HepG2 (cell line): ENCODE data around the gene STYX. TPM values are rescaled to one million over a fixed set of nuclear protein-coding genes. Genes with fewer than 3 reads are reported as not detected.

Source experiments
- ATAC-seq: fragments of 200-7000 bp; cut with Tn5 transposase; 3 replicates; pipeline ENCODE4 v1.9.1; 2020; ENCODE audit warnings: mild to moderate bottlenecking, moderate library complexity
- Bru-seq: library from RNA; stranded (reverse); fragments of 400-500 nt; gene quantifications from one replicate; lab custom pipeline; 2021; lab: Mats Ljungman, UMichigan
- BruChase-seq, 2 experiments: library from RNA; stranded (reverse); fragments of 400-500 nt; gene quantifications; one replicate each; lab custom pipeline; 2021; lab: Mats Ljungman, UMichigan
- BruUV-seq: library from RNA; stranded (reverse); fragments of 400-500 nt; replicated peaks from 2 replicates; lab custom pipeline; 2021; lab: Mats Ljungman, UMichigan
- CTCF ChIA-PET: fragments of 300-600 bp; formaldehyde crosslinking; extraction: SDS; loops from one replicate; lab custom pipeline; 2021; ENCODE audit warnings: low total read pairs, inconsistent platforms, low intra/inter-chr PET ratio; lab: Yijun Ruan, JAX
- POLR2A ChIA-PET: fragments of 350-600 bp; sonication (Branson Sonifier 250); formaldehyde crosslinking; loops from one replicate; lab custom pipeline; 2020; ENCODE audit warnings: antibody characterized with exemption, inconsistent platforms; lab: Yijun Ruan, JAX
- DNase-seq: peaks from one replicate; pipeline ENCODE4 v3.0.0-alpha.2; 2015; ENCODE audit warnings: low spot score
- FAIRE-seq: peaks from 3 replicates; lab custom pipeline; 2011; peaks lifted over from hg19 to GRCh38; lab: Jason Lieb, UNC
- H2AFZ ChIP-seq: one replicate; pipeline ENCODE4 v1.6.1; 2011; ENCODE audit warnings: low read length, inconsistent platforms
- H3K27ac ChIP-seq: fragments of 300-600 bp; 3 replicates; pipeline ENCODE4 v1.8.0; 2011; ENCODE audit warnings: mixed run types, mild to moderate bottlenecking, mixed read lengths, low read length, inconsistent platforms; ENCODE audit not compliant: insufficient read depth; ENCODE audit errors: extremely low read length
- H3K27me3 ChIP-seq, 2 experiments: fragments of 200-600 bp in 1 of 2; 2 replicates in 1 of 2; 3 replicates in 1 of 2; pipeline versions ENCODE4 v1.6.0 to v1.8.0; 2011; ENCODE audit warnings: low read length in 2 of 2, mild to moderate bottlenecking in 2 of 2, moderate library complexity in 2 of 2, inconsistent platforms in 1 of 2; ENCODE audit not compliant: insufficient read depth in 2 of 2, control insufficient read depth in 1 of 2
- H3K36me3 ChIP-seq, 2 experiments: fragments of 200-600 bp in 1 of 2; replicated peaks in 1 of 2; 2 replicates in 1 of 2; 3 replicates in 1 of 2; pipeline versions ENCODE4 v1.5.1 to v1.8.0; 2011; ENCODE audit warnings: low read length in 2 of 2, inconsistent platforms in 1 of 2; ENCODE audit not compliant: insufficient read depth in 2 of 2, control insufficient read depth in 1 of 2
- H3K4me1 ChIP-seq: 2 replicates; pipeline ENCODE4 v1.5.1; 2012; ENCODE audit warnings: low read length, inconsistent platforms; ENCODE audit not compliant: insufficient read depth
- H3K4me2 ChIP-seq: 2 replicates; pipeline ENCODE4 v1.6.0; 2011; ENCODE audit warnings: low read depth, low read length, inconsistent platforms
- H3K4me3 ChIP-seq, 3 experiments: fragments of 200-600 bp in 1 of 3; sonication (generic), shearing (Covaris generic) in 1 of 3; replicated peaks in 1 of 3; 2 replicates each; pipeline ENCODE4 v1.5.1; 2011 to 2016; ENCODE audit warnings: low read length in 3 of 3, inconsistent platforms in 2 of 3, low read depth in 2 of 3, mild to moderate bottlenecking in 2 of 3, control low read depth in 1 of 3, mixed read lengths in 1 of 3; ENCODE audit not compliant: insufficient read depth in 1 of 3
- H3K79me2 ChIP-seq: one replicate; pipeline ENCODE4 v1.6.1; 2011; ENCODE audit warnings: low read length, inconsistent platforms; ENCODE audit not compliant: insufficient read depth
- H3K9ac ChIP-seq: 2 replicates; pipeline ENCODE4 v1.6.0; 2011; ENCODE audit warnings: mild to moderate bottlenecking, low read depth, low read length, inconsistent platforms; ENCODE audit not compliant: insufficient read depth
- H3K9me3 ChIP-seq: 2 replicates; pipeline ENCODE4 v1.5.1; 2012; ENCODE audit warnings: mild to moderate bottlenecking, low read length
- H4K20me1 ChIP-seq: 2 replicates; pipeline ENCODE4 v1.6.0; 2011; ENCODE audit warnings: inconsistent platforms, mild to moderate bottlenecking, low read length, moderate library complexity; ENCODE audit not compliant: insufficient read depth
- AKAP8 ChIP-seq: sonication (generic); formaldehyde crosslinking; IDR thresholded peaks from 2 replicates; pipeline ENCODE4 v1.5.1; 2020; ENCODE audit warnings: mild to moderate bottlenecking, missing genetic modification reagents
- ATF7-NPFF ChIP-seq: sonication (generic); formaldehyde crosslinking; IDR thresholded peaks from 2 replicates; pipeline ENCODE4 v1.8.1; 2023; ENCODE audit warnings: mild to moderate bottlenecking, low read depth, missing genetic modification reagents, moderate library complexity
- CTCF ChIP-seq: sonication (generic); formaldehyde crosslinking; IDR thresholded peaks from 2 replicates; pipeline ENCODE4 v1.5.0; 2020; ENCODE audit warnings: mild to moderate bottlenecking, missing genetic modification reagents, moderate library complexity
- GATAD1 ChIP-seq: IDR thresholded peaks from 2 replicates; pipeline ENCODE4 v1.6.1; 2016; ENCODE audit warnings: missing genetic modification reagents, missing compliant biosample characterization
- HDAC2 ChIP-seq: sonication (generic); formaldehyde crosslinking; IDR thresholded peaks from 2 replicates; pipeline ENCODE4 v1.4.0; 2020; ENCODE audit warnings: missing genetic modification reagents
- HNF4A ChIP-seq: sonication (generic); formaldehyde crosslinking; IDR thresholded peaks from 2 replicates; pipeline ENCODE4 v1.4.0; 2020; ENCODE audit warnings: missing genetic modification reagents
- KDM4B ChIP-seq: sonication (generic); formaldehyde crosslinking; IDR thresholded peaks from 2 replicates; pipeline ENCODE4 v1.4.0; 2020; ENCODE audit warnings: missing genetic modification reagents
- MTA1 ChIP-seq: sonication (generic); formaldehyde crosslinking; IDR thresholded peaks from 2 replicates; pipeline ENCODE4 v1.4.0; 2020; ENCODE audit warnings: missing genetic modification reagents, mild to moderate bottlenecking, borderline replicate concordance
- MYPOP ChIP-seq: sonication (generic); formaldehyde crosslinking; IDR thresholded peaks from 2 replicates; pipeline ENCODE4 v1.8.1; 2023; ENCODE audit warnings: mild to moderate bottlenecking, moderate library complexity, missing genetic modification reagents
- ZFX ChIP-seq: sonication (generic); formaldehyde crosslinking; IDR thresholded peaks from 2 replicates; pipeline ENCODE4 v1.4.0; 2020; ENCODE audit warnings: mild to moderate bottlenecking, low read depth, missing genetic modification reagents, moderate library complexity
- ZNF619 ChIP-seq: sonication (generic); formaldehyde crosslinking; IDR thresholded peaks from 2 replicates; pipeline ENCODE4 v1.4.0; 2020; ENCODE audit warnings: mild to moderate bottlenecking, missing genetic modification reagents
- ZNF704 ChIP-seq: sonication (generic); formaldehyde crosslinking; IDR thresholded peaks from 2 replicates; pipeline ENCODE4 v1.8.1; 2023; ENCODE audit warnings: mild to moderate bottlenecking, inconsistent platforms, moderate library complexity, missing genetic modification reagents, borderline replicate concordance
- WGBS: methylation state at CpG from one replicate; pipeline ENCODE4 v1.1.6; 2017; ENCODE audit warnings: low lambda C conversion rate; 5-methylcytosine and 5-hydroxymethylcytosine counted together
- in situ Hi-C: cut with HindIII; loops from 2 replicates; pipeline ENCODE4 v1.10.0; 2017; ENCODE audit warnings: low pct_unique_long_range_greater_than_20kb; ENCODE audit not compliant: extremely low pct_ligation_motif_present
- intact Hi-C: fragments of 100-400 bp; cut with micrococcal nuclease; formaldehyde crosslinking; loops from one replicate; pipeline ENCODE4 v1.10.0; 2022; ENCODE audit not compliant: unreplicated experiment
- long read RNA-seq, 2 experiments: library from RNA in 1 of 2; library from polyadenylated mRNA in 1 of 2; stranded (forward) in 1 of 2; unstranded in 1 of 2; transcript quantifications; one replicate each; pipeline ENCODE4 v2.0.0, GENCODE V29; 2019 to 2022
- polyA minus RNA-seq, 3 experiments: library from RNA; depleted of rRNA, polyadenylated mRNA; stranded (reverse); fragments of >200 nt; gene quantifications; 2 replicates each; pipeline ENCODE4 v1.2.3, GENCODE V29; 2011; ENCODE audit warnings: low replicate concordance in 1 of 3
- polyA plus RNA-seq, 8 experiments: library from polyadenylated mRNA; depleted of rRNA in 3 of 8; stranded (reverse) in 7 of 8; unstranded in 1 of 8; fragments of >200 nt; fragmentation: Illumina TruSeq in 4 of 8; extraction: Trizol in 4 of 8; gene quantifications; 2 replicates each; pipeline versions ENCODE4 v1.2.1 to v1.2.3, GENCODE V29; 2011 to 2016; ENCODE audit warnings: low read depth in 4 of 8, missing spikeins in 1 of 8, mixed read lengths in 1 of 8; ENCODE audit not compliant: insufficient read depth in 1 of 8
- total RNA-seq, 5 experiments: library from RNA; depleted of rRNA; stranded (reverse); fragments of >200 nt; fragmentation: Illumina TruSeq; extraction: Trizol; gene quantifications; 2 replicates each; pipeline ENCODE4 v1.2.3, GENCODE V29; 2016; ENCODE audit warnings: low read depth in 1 of 5

STYX gene
- total RNA-seq (2016; rRNA removed; fragmentation: Illumina TruSeq; extraction: Trizol) (10.9 and 15.6 TPM in 2 replicates), polyA plus RNA-seq (2011; rRNA removed) (5.7 and 6.6 TPM in 2 replicates), polyA minus RNA-seq (2011; rRNA and poly(A)+ RNA removed; ENCODE audit: low replicate concordance) (4.5 and 4.8 TPM in 2 replicates), Bru-seq, nascent RNA (percentile 76 among the genes with signal in this experiment), BruChase-seq, experiment 1, labeled RNA remaining after a 6-hour chase (percentile 78 among the genes with signal in this experiment), BruChase-seq, experiment 2, labeled RNA remaining after a 2-hour chase (percentile 81 among the genes with signal in this experiment)
- 4.5 and 5.0 TPM in 2 replicates for total RNA-seq (2016; cell fraction: cytosol; rRNA removed; fragmentation: Illumina TruSeq; extraction: Trizol; ENCODE audit: low read depth)
- total RNA-seq (2016; cell fraction: insoluble cytoplasmic fraction; rRNA removed; fragmentation: Illumina TruSeq; extraction: Trizol): 11.0 and 15.6 TPM in 2 replicates
- 14.1 and 14.7 TPM in 2 replicates for total RNA-seq (2016; cell fraction: membrane; rRNA removed; fragmentation: Illumina TruSeq; extraction: Trizol)
- 10.3 and 11.2 TPM in 2 replicates for total RNA-seq (2016; cell fraction: nucleus; rRNA removed; fragmentation: Illumina TruSeq; extraction: Trizol)
- polyA plus RNA-seq (2011; cell fraction: cytosol; rRNA removed): 2.7 and 3.9 TPM in 2 replicates
- polyA plus RNA-seq (2011; cell fraction: nucleus; rRNA removed): 2.7 and 3.5 TPM in 2 replicates
- polyA plus RNA-seq (2012): 4.4 and 8.3 TPM in 2 replicates
- 5.1 and 6.7 TPM in 2 replicates for polyA plus RNA-seq (2016; cell fraction: cytosol; fragmentation: Illumina TruSeq; extraction: Trizol; ENCODE audit: low read depth)
- 20.7 and 22.1 TPM in 2 replicates for polyA plus RNA-seq (2016; cell fraction: insoluble cytoplasmic fraction; fragmentation: Illumina TruSeq; extraction: Trizol; ENCODE audit: low read depth)
- polyA plus RNA-seq (2016; cell fraction: membrane; fragmentation: Illumina TruSeq; extraction: Trizol; ENCODE audit: low read depth): 11.1 and 11.8 TPM in 2 replicates
- 17.8 and 19.4 TPM in 2 replicates for polyA plus RNA-seq (2016; cell fraction: nucleus; fragmentation: Illumina TruSeq; extraction: Trizol; ENCODE audit: insufficient read depth, low read depth)
- polyA minus RNA-seq (2011; cell fraction: cytosol; rRNA and poly(A)+ RNA removed): 5.7 and 5.8 TPM in 2 replicates
- 8.9 and 11.7 TPM in 2 replicates for polyA minus RNA-seq (2011; cell fraction: nucleus; rRNA and poly(A)+ RNA removed)
- long read RNA-seq, experiment 1, full-length matches to known transcripts: 8 of 15 reads
- long read RNA-seq, experiment 1, partial matches to known transcripts: 2 of 15 reads
- long read RNA-seq, experiment 1, other reads (novel, unspliced or antisense): 5 of 15 reads
- long read RNA-seq, experiment 2, full-length matches to known transcripts: 4 of 42 reads
- long read RNA-seq, experiment 2, partial matches to known transcripts: 3 of 42 reads
- long read RNA-seq, experiment 2, other reads (novel, unspliced or antisense): 35 of 42 reads

GRCh38 chr14:52729925-52730708 is at the start of gene STYX:
Gene STYX (plus strand): TSS chr14:52730166. CDS start chr14:52730475, 309 bp downstream.
- BruUV-seq: no TSS peak
- Histone ChIP-seq H4K20me1 (no peaks in the 10 kb centered on the region), H3K4me2 (peak within 1 kb of the TSS; percentile 64), H3K9me3 (no peaks in the 10 kb centered on the region), H3K79me2 (peaks cover 41% of the 10 kb centered on the region), H3K27ac (peak within 1 kb of the TSS; percentile 63), H3K27me3 (no peaks in the 10 kb centered on the region; a peak in 1 of 5 replicates), H3K4me1 (peaks cover 29% of the 10 kb centered on the region), H2AFZ (no peak within 1 kb of the TSS), H3K9ac (peak within 1 kb of the TSS; percentile 81), H3K36me3 (peaks cover 2 to 16% of the 10 kb centered on the region in 2 experiments; a peak in 3 of 5 replicates), H3K4me3 (peak within 1 kb of the TSS; percentile 90 to 99 (median 90))
- in situ Hi-C loops: no loop called here
- intact Hi-C loops: loop anchor here (2.0 to 10.0 kb wide), 2 partner anchors 45 to 61 kb away; partner anchors contain the start of gene GNPNAT1
- FAIRE-seq (no peak), ATAC-seq (peak; percentile 98), DNase-seq (peak; percentile 95)
- CTCF ChIA-PET: no interaction called here
- POLR2A ChIA-PET: interaction anchor here (0.7 to 2.3 kb wide), 14 partner anchors 8 to 178 kb away, joined by 3 to 19 read pairs (median 4); partner anchors contain the start of genes ERO1A, GNPNAT1, GPR137C and PSMC6
- WGBS: 0% methylated on average over 6 of the region's 72 CpGs
- TF ChIP-seq ZNF704 (CRISPR knock-in tag) (peak; percentile 62; the same call in 1 of the 2 replicates), KDM4B (CRISPR knock-in tag) (peak; percentile 66; the same call in 1 of the 2 replicates), MTA1 (peak; percentile 48; the same call in 1 of the 2 replicates), ATF7-NPFF (peak; percentile 84; the same call in 1 of the 2 replicates), HDAC2 (CRISPR knock-in tag) (peak; percentile 36; the same call in 1 of the 2 replicates), CTCF (peak; percentile 32; the same call in 1 of the 2 replicates), ZFX (peak; percentile 79), MYPOP (CRISPR knock-in tag) (peak; percentile 62; the same call in 1 of the 2 replicates), ZNF619 (CRISPR knock-in tag) (0 out of 2 replicates have a peak, but pooled peaks have one; percentile 26), HNF4A (0 out of 2 replicates have a peak, but pooled peaks have one; percentile 8), GATAD1 (0 out of 2 replicates have a peak, but pooled peaks have one; percentile 69), AKAP8 (CRISPR knock-in tag) (0 out of 2 replicates have a peak, but pooled peaks have one; percentile 32)
